K562 (cell line): Measurements from ENCODE around the gene ADAM19. TPM values are rescaled to one million over a fixed set of nuclear protein-coding genes. Genes with fewer than 3 reads are reported as not detected.

ENCODE experiments used
- ATAC-seq: fragments of 200-7000 bp; cut with Tn5 transposase; 3 replicates; pipeline ENCODE4 v1.9.1; 2020; ENCODE audit warnings: moderate library complexity
- BruUV-seq: library from RNA; stranded (reverse); fragments of 400-500 nt; replicated peaks from 2 replicates; lab custom pipeline; 2021; lab: Mats Ljungman, UMichigan
- CTCF ChIA-PET: fragments of 300-600 bp; formaldehyde crosslinking; extraction: SDS; loops from one replicate; lab custom pipeline; 2021; ENCODE audit warnings: low intra/inter-chr PET ratio; lab: Yijun Ruan, JAX
- POLR2A ChIA-PET: fragments of 300-600, 350-650 bp; sonication (Branson Sonifier 250); formaldehyde crosslinking; extraction: SDS; loops from one replicate; lab custom pipeline; 2021; ENCODE audit warnings: antibody characterized with exemption, inconsistent platforms; lab: Yijun Ruan, JAX
- DNase-seq, 4 experiments: peaks; one replicate each; pipeline versions ENCODE4 v3.0.0 to v3.0.0-alpha.2; 2011 to 2018; ENCODE audit warnings: low spot score in 3 of 4, mixed read lengths in 3 of 4; ENCODE audit errors: extremely low read depth in 1 of 4
- FAIRE-seq: peaks from 2 replicates; lab custom pipeline; 2011; peaks lifted over from hg19 to GRCh38; lab: Jason Lieb, UNC
- H2AFZ ChIP-seq: 2 replicates; pipeline ENCODE4 v1.6.0; 2011; ENCODE audit warnings: low read depth, low read length, control low read depth, inconsistent platforms
- H3K27ac ChIP-seq: fragments of 200-600 bp; 3 replicates; pipeline ENCODE4 v1.8.0; 2011; ENCODE audit warnings: low read depth, mild to moderate bottlenecking, control low read depth, inconsistent platforms, low read length, moderate library complexity, mixed read lengths; ENCODE audit errors: extremely low read depth
- H3K27me3 ChIP-seq, 2 experiments: fragments of 300-600 bp in 1 of 2; 2 replicates in 1 of 2; 3 replicates in 1 of 2; pipeline versions ENCODE4 v1.6.0 to v1.8.0; 2011; ENCODE audit warnings: inconsistent platforms in 2 of 2, low read length in 2 of 2, mild to moderate bottlenecking in 1 of 2, mixed read lengths in 1 of 2, moderate library complexity in 1 of 2; ENCODE audit not compliant: control insufficient read depth in 2 of 2, insufficient read depth in 2 of 2
- H3K36me3 ChIP-seq: fragments of 300-600 bp; 3 replicates; pipeline ENCODE4 v1.8.0; 2011; ENCODE audit warnings: mild to moderate bottlenecking, low read length, inconsistent platforms; ENCODE audit not compliant: control insufficient read depth, insufficient read depth
- H3K4me1 ChIP-seq, 2 experiments: fragments of 200-600 bp in 1 of 2; replicated peaks in 1 of 2; 2 replicates in 1 of 2; 3 replicates in 1 of 2; pipeline versions ENCODE4 v1.5.1 to v1.8.0; 2011; ENCODE audit warnings: inconsistent platforms in 2 of 2, low read length in 2 of 2, mild to moderate bottlenecking in 1 of 2, mixed read lengths in 1 of 2, moderate library complexity in 1 of 2; ENCODE audit not compliant: control insufficient read depth in 2 of 2, insufficient read depth in 2 of 2
- H3K4me2 ChIP-seq: 2 replicates; pipeline ENCODE4 v1.6.1; 2011; ENCODE audit warnings: low read length, control low read depth, inconsistent platforms, mixed read lengths; ENCODE audit not compliant: insufficient read depth
- H3K4me3 ChIP-seq: fragments of 200-600 bp; sonication (generic), shearing (Covaris generic); 2 replicates; pipeline ENCODE4 v1.5.1; 2016; ENCODE audit warnings: control low read depth, inconsistent platforms
- H3K79me2 ChIP-seq: fragments of 200-600 bp; 3 replicates; pipeline ENCODE4 v1.8.0; 2011; ENCODE audit warnings: low read length, inconsistent platforms; ENCODE audit not compliant: control insufficient read depth, insufficient read depth
- H3K9ac ChIP-seq, 2 experiments: 2 replicates each; pipeline versions ENCODE4 v1.6.0 to v1.6.1; 2011; ENCODE audit warnings: low read depth in 2 of 2, low read length in 2 of 2, control low read depth in 1 of 2, inconsistent platforms in 1 of 2, mild to moderate bottlenecking in 1 of 2, mixed read lengths in 1 of 2; ENCODE audit not compliant: insufficient read depth in 1 of 2
- H3K9me1 ChIP-seq: one replicate; pipeline ENCODE4 v1.6.0; 2011; ENCODE audit warnings: inconsistent platforms, mild to moderate bottlenecking, low read length, moderate library complexity; ENCODE audit not compliant: control insufficient read depth, insufficient read depth
- H3K9me3 ChIP-seq: replicated peaks from 2 replicates; pipeline ENCODE4 v1.5.1; 2011; ENCODE audit warnings: low read depth, low read length, inconsistent platforms; ENCODE audit not compliant: control insufficient read depth, insufficient read depth
- H4K20me1 ChIP-seq: replicated peaks from 2 replicates; pipeline ENCODE4 v1.6.1; 2011; ENCODE audit warnings: low read length, inconsistent platforms, mixed read lengths; ENCODE audit not compliant: control insufficient read depth, insufficient read depth
- CHD2 ChIP-seq: IDR thresholded peaks from 2 replicates; pipeline ENCODE4 v1.6.1; 2011; ENCODE audit warnings: low read depth, low read length
- JUND ChIP-seq, 2 experiments: IDR thresholded peaks; 2 replicates in 1 of 2; 3 replicates in 1 of 2; pipeline ENCODE4 v1.6.1; 2011; ENCODE audit warnings: borderline replicate concordance in 2 of 2, low read depth in 2 of 2, low read length in 2 of 2, improper control_type of control experiment in 1 of 2, missing biosample characterization in 1 of 2, missing genetic modification characterization in 1 of 2, missing genetic modification reagents in 1 of 2
- L3MBTL2 ChIP-seq: fragments of 450-650 bp; IDR thresholded peaks from 2 replicates; pipeline ENCODE4 v1.6.1; 2016; ENCODE audit warnings: mild to moderate bottlenecking, moderate library complexity
- TCF3 ChIP-seq: sonication (generic); formaldehyde crosslinking; IDR thresholded peaks from 2 replicates; pipeline ENCODE4 v1.4.0; 2020; ENCODE audit warnings: mild to moderate bottlenecking, missing genetic modification reagents
- ZKSCAN8 ChIP-seq: fragments of 200-800 bp; sonication (Bioruptor generic); IDR thresholded peaks from 2 replicates; pipeline ENCODE4 v1.6.1; 2016; ENCODE audit warnings: missing genetic modification characterization, missing compliant biosample characterization
- ZNF589 ChIP-seq: fragments of 200-800 bp; sonication (Bioruptor generic); IDR thresholded peaks from 2 replicates; pipeline ENCODE4 v1.6.1; 2016; ENCODE audit warnings: low read depth, missing genetic modification characterization, missing compliant biosample characterization
- WGBS: fragments of 100-300 bp; shearing (Covaris generic); methylation state at CpG from one replicate; pipeline ENCODE4 v1.1.6; 2016; ENCODE audit warnings: low coverage, mixed read lengths; ENCODE audit not compliant: insufficient coverage; ENCODE audit errors: missing lambda C conversion rate; 5-methylcytosine and 5-hydroxymethylcytosine counted together
- in situ Hi-C: fragments of 300-500 bp; cut with MboI; formaldehyde crosslinking; loops from 4 replicates; pipeline ENCODE4 v1.15.0; 2018; ENCODE audit warnings: inconsistent platforms, mixed read lengths
- intact Hi-C: fragments of 100-400 bp; cut with micrococcal nuclease; formaldehyde crosslinking; loops from 2 replicates; pipeline ENCODE4 v1.14.2; 2022
- polyA plus RNA-seq, 8 experiments: library from polyadenylated mRNA; depleted of rRNA in 4 of 8; stranded (reverse) in 5 of 8; unstranded in 3 of 8; fragments of >200 nt; fragmentation: Nextera tagmentation in 2 of 8; fragmentation: Illumina TruSeq in 1 of 8; extraction: Ambion mirVana in 2 of 8; extraction: Trizol in 1 of 8; gene quantifications; 2 replicates each; pipeline versions ENCODE4 v1.2.1 to v1.2.3, GENCODE V29; 2011 to 2014; ENCODE audit warnings: inconsistent platforms in 1 of 8, missing spikeins in 1 of 8
- total RNA-seq, 7 experiments: library from RNA; depleted of rRNA in 6 of 7; stranded (reverse); fragments of >200 nt in 6 of 7; fragmentation: Illumina TruSeq in 2 of 7; extraction: Trizol in 2 of 7; gene quantifications; 2 replicates each; pipeline versions ENCODE4 v1.2.1 to v1.2.3, GENCODE V29; 2011 to 2021; ENCODE audit warnings: low replicate concordance in 1 of 7
- TF ChIP-seq, protein P1 (sequence below): fragments of 450-650 bp; IDR thresholded peaks from one replicate; pipeline ENCODE4 v1.6.1; 2018; ENCODE audit warnings: mild to moderate bottlenecking, moderate library complexity; ENCODE audit not compliant: partially characterized antibody

ADAM19 gene
- total and polyA plus RNA-seq, 9 of the 15 experiments (the other 6 are each of a cell fraction or from before 2014, with no cell fraction given) = 0.11 to 1.1 (median 0.43) TPM

- Histone ChIP-seq H3K4me3 (no peak overlapping the region), H3K4me2 (peak overlapping the region; percentile 38; the same call in 1 of the 2 replicates), H3K4me1 (peaks cover 5 to 7% of the 10 kb centered on the region in 2 experiments; a peak in 3 of 5 replicates), H3K9me3 (no peaks in the 10 kb centered on the region), H3K36me3 (no peaks in the 10 kb centered on the region), H3K27me3 (peaks cover 8 to 23% of the 10 kb centered on the region in 2 experiments; a peak in 3 of 5 replicates), H2AFZ (peak overlapping the region; percentile 22; the same call in 1 of the 2 replicates), H3K79me2 (no peaks in the 10 kb centered on the region), H3K27ac (no peak overlapping the region), H4K20me1 (no peaks in the 10 kb centered on the region; the same call in 1 of the 2 replicates), H3K9me1 (no peaks in the 10 kb centered on the region), H3K9ac (no peak overlapping the region; a peak in 1 of 4 replicates)
- DNase-seq = no peak
- FAIRE-seq = no peak
- intact Hi-C loops = no loop called here
- WGBS = 6% methylated on average over 8 of the region's 9 CpGs
- POLR2A ChIA-PET = interaction anchor here (0.6 kb wide), 1 partner anchor 855 kb away, joined by 3 read pairs; no protein-coding TSS in a partner anchor
- no peak for ATAC-seq
- in situ Hi-C loops = no loop called here
- BruUV-seq = no TSS peak
- CTCF ChIA-PET = no interaction called here
- no peak for TF ChIP-seq TCF3
- TF ChIP-seq ZNF589 = 0 out of 2 replicates have a peak, but pooled peaks have one; percentile 32
- no peak for TF ChIP-seq CHD2
- TF ChIP-seq, protein P1, sequence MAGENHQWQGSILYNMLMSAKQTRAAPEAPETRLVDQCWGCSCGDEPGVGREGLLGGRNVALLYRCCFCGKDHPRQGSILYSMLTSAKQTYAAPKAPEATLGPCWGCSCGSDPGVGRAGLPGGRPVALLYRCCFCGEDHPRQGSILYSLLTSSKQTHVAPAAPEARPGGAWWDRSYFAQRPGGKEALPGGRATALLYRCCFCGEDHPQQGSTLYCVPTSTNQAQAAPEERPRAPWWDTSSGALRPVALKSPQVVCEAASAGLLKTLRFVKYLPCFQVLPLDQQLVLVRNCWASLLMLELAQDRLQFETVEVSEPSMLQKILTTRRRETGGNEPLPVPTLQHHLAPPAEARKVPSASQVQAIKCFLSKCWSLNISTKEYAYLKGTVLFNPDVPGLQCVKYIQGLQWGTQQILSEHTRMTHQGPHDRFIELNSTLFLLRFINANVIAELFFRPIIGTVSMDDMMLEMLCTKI = no peak
- 0 out of 2 replicates have a peak, but pooled peaks have one; percentile 14 for TF ChIP-seq JUND (IDR thresholded peaks at IDR 0.05; ENCODE audit: borderline replicate concordance, low read depth, low read length)
- no peak for TF ChIP-seq JUND (tag; IDR thresholded peaks at IDR 0.05; ENCODE audit: borderline replicate concordance, low read depth, low read length)
- peak; percentile 96 for TF ChIP-seq ZKSCAN8 (CRISPR knock-in tag)
- peak; percentile 75 for TF ChIP-seq L3MBTL2
Observed at GRCh38 chr5:157463621-157464518, 111.7 kb downstream of the ADAM19 start.
